Neural progenitor cell (in vitro differentiated cells): ENCODE measurements around the gene ZNF652. TPM values are rescaled to one million over a fixed set of nuclear protein-coding genes. Genes with fewer than 3 reads are reported as not detected.

Experiments
- DNase-seq: peaks from one replicate; pipeline ENCODE4 v3.0.0-alpha.2; 2016; ENCODE audit warnings: low spot score
- H2AFZ ChIP-seq: fragments of 200-600 bp; sonication (generic); replicated peaks from 2 replicates; pipeline ENCODE4 v1.6.1; 2016; ENCODE audit warnings: antibody characterized with exemption
- H3F3A ChIP-seq: fragments of 200-600 bp; sonication (generic); 2 replicates; pipeline ENCODE4 v1.6.1; 2016; ENCODE audit warnings: antibody characterized with exemption, low read depth
- H3K27ac ChIP-seq: fragments of 200-600 bp; sonication (generic); 2 replicates; pipeline ENCODE4 v1.5.1; 2016; ENCODE audit warnings: mild to moderate bottlenecking
- H3K27me3 ChIP-seq: fragments of 200-600 bp; sonication (generic); 2 replicates; pipeline ENCODE4 v1.6.1; 2016; ENCODE audit warnings: mild to moderate bottlenecking, moderate library complexity
- H3K36me3 ChIP-seq: fragments of 200-600 bp; sonication (generic); 2 replicates; pipeline ENCODE4 v1.5.1; 2016
- H3K4me1 ChIP-seq: fragments of 200-600 bp; sonication (generic); 2 replicates; pipeline ENCODE4 v1.6.1; 2016; ENCODE audit warnings: mixed run types
- H3K4me2 ChIP-seq: fragments of 200-600 bp; sonication (generic); 2 replicates; pipeline ENCODE4 v1.6.1; 2016
- H3K4me3 ChIP-seq: fragments of 200-600 bp; sonication (generic); 2 replicates; pipeline ENCODE4 v1.5.1; 2016
- H3K79me2 ChIP-seq: fragments of 200-600 bp; sonication (generic); 2 replicates; pipeline ENCODE4 v1.6.1; 2016; ENCODE audit warnings: low read depth
- H3K9ac ChIP-seq: fragments of 200-600 bp; sonication (generic); 2 replicates; pipeline ENCODE4 v1.6.1; 2016
- H3K9me3 ChIP-seq: fragments of 200-600 bp; sonication (generic); 2 replicates; pipeline ENCODE4 v1.5.1; 2016; ENCODE audit warnings: low read depth
- H4K20me1 ChIP-seq: fragments of 200-600 bp; sonication (generic); 2 replicates; pipeline ENCODE4 v1.6.1; 2016; ENCODE audit warnings: low read depth
- H3K27ac Mint-ChIP-seq: 3 replicates; pipeline ENCODE4 v1.8.0; 2021; ENCODE audit warnings: mixed read lengths
- H3K27me3 Mint-ChIP-seq: 2 replicates; pipeline ENCODE4 v1.8.0; 2022; ENCODE audit warnings: low read depth, mild to moderate bottlenecking, inconsistent platforms, moderate library complexity, mixed read lengths; ENCODE audit not compliant: insufficient read depth
- H3K36me3 Mint-ChIP-seq: 3 replicates; pipeline ENCODE4 v1.8.0; 2021; ENCODE audit warnings: mixed read lengths
- H3K4me1 Mint-ChIP-seq: 3 replicates; pipeline ENCODE4 v1.8.0; 2021; ENCODE audit warnings: mixed read lengths
- H3K4me3 Mint-ChIP-seq: 3 replicates; pipeline ENCODE4 v1.8.0; 2021; ENCODE audit warnings: mild to moderate bottlenecking, moderate library complexity, mixed read lengths
- H3K9me3 Mint-ChIP-seq: 3 replicates; pipeline ENCODE4 v1.8.0; 2020; ENCODE audit warnings: mixed read lengths
- CTCF ChIP-seq: fragments of 200-600 bp; sonication (generic); IDR thresholded peaks from 2 replicates; pipeline ENCODE4 v1.5.1; 2017; ENCODE audit warnings: antibody characterized with exemption, mild to moderate bottlenecking
- EZH2 ChIP-seq: fragments of 200-600 bp; sonication (generic); IDR thresholded peaks from 2 replicates; pipeline ENCODE4 v1.6.1; 2017; ENCODE audit warnings: antibody characterized with exemption, mild to moderate bottlenecking, moderate library complexity
- EZH2phosphoT487 ChIP-seq: fragments of 200-600 bp; sonication (generic); IDR thresholded peaks from 2 replicates; pipeline ENCODE4 v1.6.1; 2017; ENCODE audit warnings: antibody characterized with exemption
- total RNA-seq: library from RNA; depleted of rRNA; stranded (reverse); fragments of >200 nt; gene quantifications from 2 replicates; pipeline ENCODE4 v1.2.3, GENCODE V29; 2015; ENCODE audit warnings: low replicate concordance

The ZNF652 gene
- total RNA-seq, 1 donor from 2014 or later = 55.7 TPM

- no peaks in the 10 kb centered on the region for H3K9me3 Mint-ChIP-seq
- Histone ChIP-seq H3K27ac (no peak overlapping the region), H3F3A (peaks cover under 1% of the 10 kb centered on the region), H3K4me2 (no peak overlapping the region), H3K9ac (no peak overlapping the region), H3K27me3 (peaks cover 13% of the 10 kb centered on the region), H3K36me3 (no peaks in the 10 kb centered on the region), H4K20me1 (no peaks in the 10 kb centered on the region), H2AFZ (no peak overlapping the region), H3K79me2 (no peaks in the 10 kb centered on the region), H3K4me3 (no peak overlapping the region), H3K4me1 (no peaks in the 10 kb centered on the region), H3K9me3 (no peaks in the 10 kb centered on the region)
- no peaks in the 10 kb centered on the region for H3K36me3 Mint-ChIP-seq
- H3K27me3 Mint-ChIP-seq = peaks cover 2% of the 10 kb centered on the region
- no peak for DNase-seq
- no peak overlapping the region for H3K27ac Mint-ChIP-seq
- H3K4me3 Mint-ChIP-seq = no peak overlapping the region
- no peak for TF ChIP-seq EZH2phosphoT487
- TF ChIP-seq EZH2 = no peak
- TF ChIP-seq CTCF = no peak
- no peaks in the 10 kb centered on the region for H3K4me1 Mint-ChIP-seq
These were observed 106.9 kb downstream of the ZNF652 start for GRCh38 chr17:49255125-49255524.

GRCh38 chr17:49254066-49254465 lies 108.0 kb downstream of the ZNF652 start:
- no peak overlapping the region for H3K4me3 Mint-ChIP-seq
- peak; percentile 18 for TF ChIP-seq CTCF
- no peak for TF ChIP-seq EZH2phosphoT487
- no peak for TF ChIP-seq EZH2
- no peaks in the 10 kb centered on the region for H3K4me1 Mint-ChIP-seq
- peaks cover 2% of the 10 kb centered on the region for H3K27me3 Mint-ChIP-seq
- Histone ChIP-seq H3K4me3 (no peak overlapping the region), H3K4me2 (no peak overlapping the region), H3F3A (no peaks in the 10 kb centered on the region), H3K27ac (no peak overlapping the region), H2AFZ (no peak overlapping the region), H3K36me3 (no peaks in the 10 kb centered on the region), H3K79me2 (no peaks in the 10 kb centered on the region), H3K27me3 (peaks cover 2% of the 10 kb centered on the region), H3K4me1 (no peaks in the 10 kb centered on the region), H4K20me1 (no peaks in the 10 kb centered on the region), H3K9me3 (no peaks in the 10 kb centered on the region), H3K9ac (no peak overlapping the region)
- no peak overlapping the region for H3K27ac Mint-ChIP-seq
- no peak for DNase-seq
- H3K9me3 Mint-ChIP-seq = no peaks in the 10 kb centered on the region
- no peaks in the 10 kb centered on the region for H3K36me3 Mint-ChIP-seq

GRCh38 chr17:49252148-49252695 lies 109.8 kb downstream of the ZNF652 start:
- no peaks in the 10 kb centered on the region for H3K36me3 Mint-ChIP-seq

GRCh38 chr17:49249890-49250522 lies 112.0 kb downstream of the ZNF652 start:
- no peaks in the 10 kb centered on the region for H3K79me2 ChIP-seq
- H3K27ac Mint-ChIP-seq = no peak overlapping the region
- no peak overlapping the region for H3K4me3 ChIP-seq

More at GRCh38 chr17:49252148-49252695, 109.8 kb downstream of the ZNF652 start:
- H3K27me3 ChIP-seq = no peaks in the 10 kb centered on the region
- Mint-ChIP-seq H3K27ac (no peak overlapping the region), H3K9me3 (no peaks in the 10 kb centered on the region), H3K4me3 (no peak overlapping the region), H3K4me1 (no peaks in the 10 kb centered on the region), H3K27me3 (peaks cover 7% of the 10 kb centered on the region)
- H3K27ac ChIP-seq = no peak overlapping the region
- no peaks in the 10 kb centered on the region for H3K9me3 ChIP-seq
- no peaks in the 10 kb centered on the region for H4K20me1 ChIP-seq
- no peak for DNase-seq
- no peaks in the 10 kb centered on the region for H3K36me3 ChIP-seq
- no peak overlapping the region for H2AFZ ChIP-seq
- no peaks in the 10 kb centered on the region for H3K4me1 ChIP-seq
- no peak overlapping the region for H3K4me3 ChIP-seq
- H3K9ac ChIP-seq = no peak overlapping the region
- no peaks in the 10 kb centered on the region for H3F3A ChIP-seq
- no peaks in the 10 kb centered on the region for H3K79me2 ChIP-seq
- no peak overlapping the region for H3K4me2 ChIP-seq
- TF ChIP-seq EZH2 (no peak), EZH2phosphoT487 (no peak)

More at GRCh38 chr17:49249890-49250522, 112.0 kb downstream of the ZNF652 start:
- no peaks in the 10 kb centered on the region for H3F3A ChIP-seq
- H3K4me2 ChIP-seq = no peak overlapping the region
- peaks cover 8% of the 10 kb centered on the region for H3K27me3 Mint-ChIP-seq
- DNase-seq = no peak
- H3K36me3 Mint-ChIP-seq = no peaks in the 10 kb centered on the region
- H3K9me3 ChIP-seq = no peaks in the 10 kb centered on the region
- H3K4me3 Mint-ChIP-seq = no peak overlapping the region
- H3K27ac ChIP-seq = no peak overlapping the region
- H2AFZ ChIP-seq = no peak overlapping the region
- no peaks in the 10 kb centered on the region for H3K4me1 Mint-ChIP-seq
- H3K36me3 ChIP-seq = no peaks in the 10 kb centered on the region
- TF ChIP-seq EZH2phosphoT487 (no peak), CTCF (no peak), EZH2 (no peak)
- no peaks in the 10 kb centered on the region for H3K4me1 ChIP-seq
- H3K9me3 Mint-ChIP-seq = no peaks in the 10 kb centered on the region
- H3K9ac ChIP-seq = no peak overlapping the region
- no peaks in the 10 kb centered on the region for H3K27me3 ChIP-seq
- H4K20me1 ChIP-seq = no peaks in the 10 kb centered on the region
